ENCODE results near the gene LSM7.

Gene LSM7

DNA sequence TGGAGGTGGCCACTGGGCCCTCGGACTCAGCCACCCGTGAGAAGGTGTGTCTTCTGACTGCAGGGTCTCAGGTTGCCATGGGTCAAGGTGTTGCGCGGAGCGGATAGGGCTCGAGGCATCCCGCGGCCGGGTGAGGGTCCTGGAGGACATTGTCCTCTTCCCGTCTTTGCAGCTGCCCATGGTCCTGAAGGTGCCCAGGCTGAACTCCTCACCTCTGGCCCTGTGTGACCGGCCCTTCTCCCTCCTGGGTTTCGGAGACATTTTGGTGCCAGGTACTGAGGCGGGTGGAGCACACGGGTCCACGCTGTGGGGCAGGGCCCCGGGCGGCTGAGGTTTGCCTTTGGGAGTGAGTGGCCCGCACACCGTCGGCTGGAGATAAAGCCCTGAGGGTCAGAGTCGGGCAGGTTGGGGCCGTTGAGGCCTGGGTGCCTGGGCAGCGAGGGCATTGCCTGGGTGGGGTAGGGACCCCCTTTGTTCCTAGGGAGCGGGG, 16.0 kb upstream of the LSM7 start:
- Mint-ChIP-seq H3K9me3 (no peaks in the 10 kb centered on the region), H3K27ac (no peak overlapping the region), H3K4me3 (no peak overlapping the region), H3K27me3 (ENCODE audit: low read depth, poor library complexity) (no peaks in the 10 kb centered on the region), H3K4me1 (peaks cover 5% of the 10 kb centered on the region), H3K36me3 (ENCODE audit: low read depth) (peaks cover 6% of the 10 kb centered on the region)
- DNase-seq, result no peak
- TF ChIP-seq, protein P1, sequence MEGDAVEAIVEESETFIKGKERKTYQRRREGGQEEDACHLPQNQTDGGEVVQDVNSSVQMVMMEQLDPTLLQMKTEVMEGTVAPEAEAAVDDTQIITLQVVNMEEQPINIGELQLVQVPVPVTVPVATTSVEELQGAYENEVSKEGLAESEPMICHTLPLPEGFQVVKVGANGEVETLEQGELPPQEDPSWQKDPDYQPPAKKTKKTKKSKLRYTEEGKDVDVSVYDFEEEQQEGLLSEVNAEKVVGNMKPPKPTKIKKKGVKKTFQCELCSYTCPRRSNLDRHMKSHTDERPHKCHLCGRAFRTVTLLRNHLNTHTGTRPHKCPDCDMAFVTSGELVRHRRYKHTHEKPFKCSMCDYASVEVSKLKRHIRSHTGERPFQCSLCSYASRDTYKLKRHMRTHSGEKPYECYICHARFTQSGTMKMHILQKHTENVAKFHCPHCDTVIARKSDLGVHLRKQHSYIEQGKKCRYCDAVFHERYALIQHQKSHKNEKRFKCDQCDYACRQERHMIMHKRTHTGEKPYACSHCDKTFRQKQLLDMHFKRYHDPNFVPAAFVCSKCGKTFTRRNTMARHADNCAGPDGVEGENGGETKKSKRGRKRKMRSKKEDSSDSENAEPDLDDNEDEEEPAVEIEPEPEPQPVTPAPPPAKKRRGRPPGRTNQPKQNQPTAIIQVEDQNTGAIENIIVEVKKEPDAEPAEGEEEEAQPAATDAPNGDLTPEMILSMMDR (IDR thresholded peaks at IDR 0.05), result no peak

DNA sequence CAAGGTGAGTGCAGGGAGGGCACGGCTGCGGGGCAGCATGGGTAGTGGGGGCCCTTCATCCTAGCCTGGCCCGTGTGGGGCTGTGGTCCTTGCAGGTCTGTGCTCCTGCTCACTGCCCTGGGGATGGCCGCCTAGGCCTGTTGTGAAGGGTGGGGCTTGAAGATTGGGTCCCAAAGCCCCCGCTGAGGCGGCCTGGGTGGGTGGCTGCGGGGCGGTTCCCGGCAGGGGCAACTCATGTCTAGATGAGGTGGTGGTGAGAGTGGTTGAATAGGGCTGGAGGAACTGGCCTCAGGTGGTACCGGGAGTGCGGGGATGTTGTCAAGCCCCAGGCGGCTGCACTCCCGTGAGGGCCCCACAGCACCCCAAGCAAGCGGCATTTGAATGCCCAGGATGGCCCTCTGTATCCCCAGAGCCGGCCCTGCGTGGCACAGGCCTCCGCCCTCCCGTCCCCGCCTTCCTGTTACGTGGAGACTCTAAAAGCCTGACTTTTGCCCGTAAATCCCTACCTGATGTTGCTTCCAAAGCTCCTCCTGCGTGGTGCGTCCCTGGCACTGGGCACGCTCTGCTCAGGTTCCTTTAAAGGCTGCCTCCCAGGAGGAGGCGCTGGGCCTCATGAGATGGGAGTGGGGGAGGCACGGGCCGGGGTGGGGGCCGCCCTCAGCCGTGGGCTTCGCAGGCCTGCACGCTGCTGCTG, 15.1 kb upstream of the LSM7 start:
- Mint-ChIP-seq H3K9me3 (no peaks in the 10 kb centered on the region), H3K27me3 (ENCODE audit: low read depth, poor library complexity) (no peaks in the 10 kb centered on the region), H3K4me3 (no peak overlapping the region), H3K4me1 (peaks cover 5% of the 10 kb centered on the region), H3K36me3 (ENCODE audit: low read depth) (peaks cover 6% of the 10 kb centered on the region), H3K27ac (no peak overlapping the region)
- TF ChIP-seq, protein P1 (IDR thresholded peaks at IDR 0.05), result no peak
- no peak for DNase-seq

DNA sequence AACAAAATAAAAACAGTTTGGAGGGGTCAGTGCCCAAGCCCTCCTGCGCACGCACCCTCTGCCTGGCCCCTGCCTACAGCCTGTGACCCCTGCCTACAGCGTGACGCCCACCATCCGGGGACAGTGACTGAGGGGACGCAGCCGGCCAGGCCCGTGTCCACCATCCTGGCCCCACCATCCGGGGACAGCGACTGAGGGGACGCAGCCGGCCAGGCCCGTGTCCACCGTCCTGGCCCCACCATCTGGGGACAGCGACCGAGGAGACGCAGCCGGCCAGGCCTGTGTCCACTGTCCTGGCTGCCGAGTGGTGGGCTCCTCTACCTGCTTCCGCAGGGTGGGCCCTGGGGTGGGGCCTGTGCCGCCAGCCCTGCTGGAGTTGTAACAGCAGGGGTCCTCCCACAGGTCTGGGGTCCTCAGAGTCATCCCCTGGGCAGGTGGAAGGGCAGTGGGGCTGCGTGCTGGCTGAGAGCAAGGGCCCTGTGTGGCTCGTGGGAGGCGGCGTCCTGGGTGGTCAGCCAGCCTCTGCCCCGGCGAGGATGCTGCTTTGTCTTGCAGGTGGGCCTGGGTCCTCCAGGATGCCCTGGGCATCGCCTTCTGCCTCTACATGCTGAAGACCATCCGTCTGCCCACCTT, 14.4 kb upstream of the LSM7 start:
- no peak overlapping the region for H3K4me3 Mint-ChIP-seq
- DNase-seq, result no peak
- peaks cover 6% of the 10 kb centered on the region for H3K36me3 Mint-ChIP-seq (ENCODE audit: low read depth)
- no peaks in the 10 kb centered on the region for H3K9me3 Mint-ChIP-seq
- TF ChIP-seq, protein P1 (IDR thresholded peaks at IDR 0.05), result no peak
- no peak overlapping the region for H3K27ac Mint-ChIP-seq
- no peaks in the 10 kb centered on the region for H3K27me3 Mint-ChIP-seq (ENCODE audit: low read depth, poor library complexity)
- H3K4me1 Mint-ChIP-seq, result peaks cover 6% of the 10 kb centered on the region

DNA sequence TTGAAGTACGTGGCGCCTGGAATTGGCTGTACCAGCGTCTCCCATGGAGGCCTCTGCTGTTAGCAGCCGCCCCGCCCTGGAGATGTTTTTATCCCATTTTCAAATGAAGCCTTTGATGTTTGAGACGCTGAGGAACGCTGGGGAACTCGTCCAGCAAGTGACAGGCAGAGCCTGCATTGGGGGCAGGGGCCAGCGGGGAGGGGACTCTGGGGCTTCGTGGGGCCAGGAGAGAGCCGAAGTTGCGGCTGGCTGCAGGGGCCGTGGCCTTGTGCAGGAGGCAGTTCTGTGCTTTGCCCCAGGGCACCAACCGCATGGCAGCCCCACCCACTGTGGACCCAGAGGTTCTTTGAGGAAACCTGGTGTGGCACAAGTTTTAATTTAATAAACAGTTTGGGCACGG, 13.6 kb upstream of the LSM7 start:
- peaks cover 6% of the 10 kb centered on the region for H3K36me3 Mint-ChIP-seq (ENCODE audit: low read depth)
- H3K9me3 Mint-ChIP-seq, result no peaks in the 10 kb centered on the region
- peaks cover 14% of the 10 kb centered on the region for H3K4me1 Mint-ChIP-seq
- H3K4me3 Mint-ChIP-seq, result no peak overlapping the region
- H3K27me3 Mint-ChIP-seq (ENCODE audit: low read depth, poor library complexity), result no peaks in the 10 kb centered on the region
- DNase-seq, result no peak
- no peak overlapping the region for H3K27ac Mint-ChIP-seq
- TF ChIP-seq, protein P1 (IDR thresholded peaks at IDR 0.05), result no peak

DNA sequence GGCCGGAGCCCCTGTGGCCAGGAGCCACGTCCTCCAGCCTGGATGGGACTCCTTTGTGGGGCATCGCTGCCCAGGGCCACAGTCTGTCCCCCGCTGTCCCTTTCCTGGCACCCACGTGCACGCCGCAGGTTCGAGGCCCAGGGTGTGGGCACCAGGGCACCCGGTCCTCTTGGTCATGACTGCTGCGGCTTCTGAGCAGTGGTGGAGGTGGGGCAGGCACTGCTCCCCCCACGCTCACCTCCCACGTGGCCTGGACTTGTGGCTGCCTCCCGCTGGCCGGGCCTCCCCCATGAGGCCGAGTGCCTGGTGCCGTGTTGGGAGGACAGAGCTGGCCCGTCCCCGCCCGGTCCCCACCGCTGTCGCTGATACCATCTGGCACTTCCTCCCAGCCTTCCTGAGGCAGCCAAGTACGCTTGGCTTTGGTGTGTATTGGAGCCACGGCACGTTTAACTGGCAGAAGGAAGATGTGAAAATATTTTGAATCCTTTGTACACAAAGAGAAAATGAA, 12.9 kb upstream of the LSM7 start:
- peaks cover 6% of the 10 kb centered on the region for H3K36me3 Mint-ChIP-seq (ENCODE audit: low read depth)
- peaks cover 2% of the 10 kb centered on the region for H3K27me3 Mint-ChIP-seq (ENCODE audit: low read depth, poor library complexity)
- H3K9me3 Mint-ChIP-seq, result no peaks in the 10 kb centered on the region
- TF ChIP-seq, protein P1 (IDR thresholded peaks at IDR 0.05), result no peak
- no peak overlapping the region for H3K4me3 Mint-ChIP-seq
- no peak overlapping the region for H3K27ac Mint-ChIP-seq
- DNase-seq, result no peak
- peaks cover 21% of the 10 kb centered on the region for H3K4me1 Mint-ChIP-seq

All from nephron progenitor cell (in vitro differentiated cells).